C1 segment of cervical spinal cord (tissue), 14 donors: Measurements from ENCODE around the gene C17orf50.

Experiments used
- DNase-seq, 14 donors: peaks; one replicate each; lab custom pipeline; 2025; lab: John Stamatoyannopoulos, UW

Gene C17orf50

GRCh38 chr17:35752471-35752870 is 8.2 kb upstream of the C17orf50 start:
- no peak for DNase-seq

- peak in 4 of 14 donors; percentile 24 to 35 (median 30) for DNase-seq
These were observed 7.5 kb upstream of the C17orf50 start, which contains the start of gene GAS2L2 for GRCh38 chr17:35752945-35753764. GAS2L2 (minus strand) TSS chr17:35753239; CDS start chr17:35752850, 389 bp downstream.

GRCh38 chr17:35757243-35757642 is 3.4 kb upstream of the C17orf50 start:
- no peak for DNase-seq

GRCh38 chr17:35761601-35762000 is 914 bp downstream of the C17orf50 start:
- DNase-seq = no peak

DNA sequence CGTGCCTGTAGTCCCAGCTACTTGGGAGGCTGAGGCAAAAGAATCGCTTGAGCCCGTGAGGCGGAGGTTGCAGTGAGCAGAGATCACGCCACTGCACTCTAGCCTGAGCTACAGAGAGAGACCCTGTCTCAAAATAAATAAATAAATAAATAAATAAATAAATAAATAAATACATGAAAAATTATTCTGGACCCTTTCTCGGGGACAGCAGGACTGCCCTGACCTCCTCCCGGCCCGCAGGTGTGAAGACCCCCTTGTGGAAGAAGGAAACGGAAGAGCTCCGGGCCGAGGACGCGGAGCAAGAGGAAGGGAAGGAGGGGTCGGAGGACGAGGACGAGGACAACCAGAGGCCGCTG is 3.1 kb downstream of the C17orf50 start:
- DNase-seq = no peak

GRCh38 chr17:35764123-35764991 is 3.7 kb downstream of the C17orf50 start:
- peak in 13 of 14 donors; percentile 31 to 81 (median 64) for DNase-seq

DNA sequence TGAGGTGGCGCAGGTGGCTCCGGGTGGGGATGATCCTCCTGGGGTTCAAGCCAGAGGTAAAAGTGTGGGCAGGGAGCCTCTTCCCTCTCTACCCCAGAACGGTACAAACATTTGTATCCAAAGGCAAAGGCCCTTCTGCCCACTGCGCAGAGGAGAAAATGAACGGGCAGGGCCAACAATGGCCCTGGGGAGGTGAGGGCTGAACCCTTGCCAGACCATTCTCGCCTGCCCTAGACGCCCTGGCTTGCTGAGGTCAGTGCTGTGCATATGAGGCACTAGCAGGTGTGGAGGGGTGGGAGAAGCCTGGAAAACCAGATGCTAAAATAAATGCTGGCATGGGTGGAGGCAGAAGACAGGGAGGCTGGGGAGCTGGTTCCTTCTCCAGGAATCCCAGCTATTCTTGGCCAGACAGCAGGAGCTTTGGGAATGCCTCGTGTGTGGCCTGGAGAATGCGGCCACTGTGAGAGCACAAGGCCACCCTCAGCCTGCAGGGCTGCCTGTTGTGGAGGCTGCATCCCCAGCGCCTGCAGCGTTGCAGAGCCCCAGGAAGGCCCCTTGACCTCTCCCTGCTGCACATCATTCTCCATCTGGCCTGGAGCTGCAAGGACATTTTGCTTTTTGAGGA is 4.5 kb downstream of the C17orf50 start:
- no peak for DNase-seq

GRCh38 chr17:35765756-35766488 is 5.2 kb downstream of the C17orf50 start:
- no peak for DNase-seq

DNA sequence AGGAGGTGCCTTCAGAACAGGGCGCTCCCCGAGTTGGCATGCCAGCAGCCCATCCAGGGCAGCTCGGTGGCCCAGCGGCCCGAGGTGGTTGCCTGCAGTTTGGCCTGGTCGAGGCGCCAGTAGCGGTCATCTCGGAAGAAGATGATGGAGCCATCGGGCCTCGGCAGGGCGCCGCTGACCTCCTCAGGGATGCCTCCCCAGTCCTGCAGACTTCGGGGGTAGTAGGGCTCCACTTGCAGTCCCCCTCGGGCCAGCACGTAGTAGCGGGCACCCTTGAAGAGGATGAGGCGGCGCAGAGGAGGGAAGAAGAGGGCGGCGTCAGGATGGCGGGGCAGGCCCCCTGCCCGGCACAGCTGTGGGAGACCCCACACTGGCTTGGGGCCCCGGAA is 5.8 kb downstream of the C17orf50 start:
- DNase-seq = no peak

DNA sequence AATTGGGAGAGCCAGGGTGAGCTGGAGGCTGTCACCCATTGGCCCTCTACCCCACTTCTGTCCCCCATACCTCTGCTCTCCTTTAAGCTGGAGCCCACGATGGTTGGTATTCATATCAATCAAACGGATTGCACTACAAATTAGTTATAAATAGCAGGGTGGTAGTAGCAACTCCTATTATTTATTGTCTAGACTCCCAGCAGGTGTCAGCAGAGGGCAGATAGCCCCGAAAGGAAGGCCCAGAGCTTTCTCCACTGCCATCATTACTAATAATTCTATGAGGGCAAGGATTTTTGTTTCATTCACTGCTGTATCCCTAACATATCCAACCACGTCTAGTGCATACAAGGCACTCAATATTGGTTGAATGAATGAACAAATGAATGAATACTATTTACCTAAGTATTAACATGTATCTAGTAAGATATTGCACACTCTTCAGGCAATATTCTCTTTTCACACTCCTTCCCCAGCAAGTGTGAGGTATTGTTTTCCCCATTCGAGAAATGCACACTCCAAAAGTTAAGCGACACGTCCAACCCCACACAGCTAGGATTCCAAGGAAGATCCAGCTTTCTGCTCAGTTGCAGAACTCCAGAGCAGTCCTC is 6.3 kb downstream of the C17orf50 start:
- no peak for DNase-seq

DNA sequence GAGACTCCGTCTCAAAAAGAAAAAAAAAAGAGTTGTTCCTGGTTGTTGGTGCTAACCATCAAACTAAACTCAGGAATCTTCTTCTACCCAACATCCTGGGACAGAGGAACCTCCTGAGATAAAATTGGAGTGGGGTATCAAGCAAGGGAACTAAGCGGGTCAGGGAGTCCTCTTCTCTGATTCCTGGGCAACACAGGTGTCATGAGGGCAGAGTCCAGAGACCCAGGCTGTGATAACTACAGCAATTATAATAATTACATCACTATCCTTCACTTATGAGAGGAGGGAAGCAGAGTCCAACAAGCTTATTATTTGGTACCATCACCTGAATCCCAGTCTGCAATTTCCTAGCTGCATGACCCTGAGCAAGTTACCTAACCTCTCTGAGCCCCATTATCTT is 8.1 kb downstream of the C17orf50 start:
- DNase-seq = no peak

- no peak for DNase-seq
These were observed 9.3 kb downstream of the C17orf50 start for GRCh38 chr17:35769895-35770486.

- DNase-seq = no peak
These were observed 12.4 kb downstream of the C17orf50 start for GRCh38 chr17:35773129-35773528.

- no peak for DNase-seq
These were observed 13.2 kb downstream of the C17orf50 start for GRCh38 chr17:35773679-35774425.

DNA sequence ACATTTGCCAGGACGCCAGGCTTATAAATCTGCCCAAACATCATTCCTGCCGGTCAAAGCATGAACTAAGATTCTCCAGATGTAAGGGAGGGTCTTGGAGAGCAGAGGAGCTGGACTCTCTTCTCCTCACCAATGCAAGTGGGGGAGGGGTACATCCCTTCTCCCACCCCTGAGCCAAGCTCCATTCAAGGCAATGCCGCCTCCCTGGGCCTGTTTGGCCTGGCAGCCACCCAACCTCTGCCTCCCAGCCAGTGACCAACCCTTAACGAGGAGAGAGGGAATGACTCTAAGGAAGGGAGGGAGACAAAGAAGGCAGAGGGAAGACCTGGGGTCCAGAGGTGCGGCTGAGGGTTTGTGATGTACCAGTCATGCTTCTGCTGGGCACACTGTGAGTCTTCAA is 13.8 kb downstream of the C17orf50 start:
- peak in 7 of 14 donors; percentile 12 to 69 (median 27) for DNase-seq

GRCh38 chr17:35775039-35775438 is 14.4 kb downstream of the C17orf50 start:
- DNase-seq = peak in 1 of 14 donors; percentile 40

- no peak for DNase-seq
These were observed 14.9 kb downstream of the C17orf50 start for GRCh38 chr17:35775583-35775982.

DNA sequence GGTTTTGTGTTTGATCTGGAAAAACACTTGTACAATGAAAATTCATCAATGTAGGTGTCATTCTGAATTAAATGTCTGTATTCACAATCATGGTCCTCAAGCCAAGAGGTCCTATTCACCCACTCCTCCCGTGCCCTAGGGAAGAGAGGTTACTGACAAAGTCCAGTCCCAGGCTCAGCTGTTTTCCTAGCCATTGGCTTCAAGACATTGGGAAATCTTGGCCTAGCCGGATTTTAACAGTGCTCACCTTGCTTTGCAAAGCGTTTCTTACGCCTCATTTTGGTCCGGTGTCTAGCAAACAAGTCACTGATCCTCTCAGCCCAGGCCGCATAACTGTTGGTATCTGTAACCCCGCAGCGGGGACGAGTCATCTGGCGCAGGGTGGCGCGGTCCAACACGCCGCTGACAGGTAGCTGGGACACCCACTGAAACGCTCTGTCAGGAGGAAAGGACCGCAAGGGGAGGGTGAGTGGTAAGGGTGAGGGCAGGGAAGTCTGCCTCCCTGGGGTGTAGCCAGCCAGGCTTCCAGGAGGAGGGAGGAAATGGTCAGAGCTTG is 18.0 kb downstream of the C17orf50 start:
- no peak for DNase-seq

GRCh38 chr17:35780950-35781349 is 20.3 kb downstream of the C17orf50 start:
- DNase-seq = no peak

GRCh38 chr17:35784895-35785294 is 24.2 kb downstream of the C17orf50 start:
- no peak for DNase-seq
